Heart left ventricle (tissue), 16 donors: ENCODE measurements around the gene FDCSP. TPM values are rescaled to one million over a fixed set of nuclear protein-coding genes. Genes with fewer than 3 reads are reported as not detected.
"Not testable (repeated sequence)": the region's sequence is repeated elsewhere in the genome, so short reads cannot be mapped to it uniquely, and the experiment has no call there.

ENCODE experiments used
- ATAC-seq, 4 donors: fragments of 200-7000 bp; cut with Tn5 transposase; one replicate each; pipeline ENCODE4 v1.9.1; 2020 to 2022; ENCODE audit warnings: moderate library complexity in 4 of 4, mild to moderate bottlenecking in 3 of 4, moderate number of reproducible peaks in 1 of 4
- DNase-seq, 5 donors: peaks; one replicate each; pipeline ENCODE4 v3.0.0-alpha.2; 2020
- H3K27ac ChIP-seq, 12 donors: fragments of 200-600 bp; sonication (generic) in 4 of 12; one replicate each; pipeline versions ENCODE4 v1.5.0 to v1.8.0; 2016 to 2022; ENCODE audit warnings: mild to moderate bottlenecking in 2 of 12
- H3K27me3 ChIP-seq, 9 donors: fragments of 200-600 bp; sonication (generic) in 2 of 9; one replicate each; pipeline versions ENCODE4 v1.5.1 to v1.8.0; 2016 to 2022; ENCODE audit warnings: mild to moderate bottlenecking in 3 of 9
- H3K36me3 ChIP-seq, 9 donors: fragments of 200-600 bp; sonication (generic) in 2 of 9; one replicate each; pipeline versions ENCODE4 v1.5.0 to v1.8.0; 2018 to 2022; ENCODE audit warnings: mild to moderate bottlenecking in 2 of 9
- H3K4me1 ChIP-seq, 12 donors: fragments of 200-600 bp; sonication (generic) in 4 of 12; one replicate each; pipeline versions ENCODE4 v1.5.0 to v1.8.0; 2016 to 2022; ENCODE audit warnings: mild to moderate bottlenecking in 3 of 12
- H3K4me3 ChIP-seq, 12 donors: fragments of 200-600 bp; sonication (generic) in 4 of 12; one replicate each; pipeline versions ENCODE4 v1.5.0 to v1.8.0; 2017 to 2022; ENCODE audit warnings: mild to moderate bottlenecking in 9 of 12, moderate library complexity in 4 of 12
- H3K9me3 ChIP-seq, 12 donors: fragments of 200-600 bp; sonication (generic) in 4 of 12; one replicate each; pipeline versions ENCODE4 v1.5.0 to v1.8.0; 2016 to 2022; ENCODE audit warnings: mild to moderate bottlenecking in 1 of 12
- POLR2A ChIP-seq, 2 donors: fragments of 450-650 bp; IDR thresholded peaks; one replicate each; pipeline ENCODE4 v1.6.1; 2017; ENCODE audit warnings: antibody characterized with exemption in 2 of 2, mild to moderate bottlenecking in 2 of 2, moderate library complexity in 2 of 2
- WGBS, 4 donors: extraction: QIAGEN DNeasy Blood & Tissue Kit in 2 of 4; methylation state at CpG; one replicate each; pipeline versions ENCODE4 v1.1.5 to v1.1.7; 2013 to 2018; 5-methylcytosine and 5-hydroxymethylcytosine counted together
- intact Hi-C, 10 donors: fragments of 100-400 bp; cut with DNase I; formaldehyde crosslinking; loops; one replicate each; pipeline versions ENCODE4 v1.11.1 to v1.14.2; 2022
- polyA plus RNA-seq, 2 donors: library from polyadenylated mRNA; stranded (reverse); fragments of 200-250 nt; gene quantifications; one replicate each; pipeline ENCODE4 v1.2.3, GENCODE V29; 2013
- total RNA-seq, 9 donors: library from RNA; depleted of rRNA in 2 of 9; stranded (reverse); fragments of >200 nt in 2 of 9; fragmentation: NEBNext Ultra II Directional in 3 of 9; extraction: Animal tissue kit (Norgen Biotek cat#: 25700) in 3 of 9; gene quantifications; one replicate each; pipeline versions ENCODE4 v1.1.0 to v1.2.4, GENCODE V29; 2016 to 2023
- TF ChIP-seq, protein P1 (sequence below), 12 donors: fragments of 200-600 bp; sonication (generic) in 4 of 12; IDR thresholded peaks; one replicate each; pipeline versions ENCODE4 v1.5.0 to v1.8.0; 2018 to 2022; ENCODE audit warnings: antibody characterized with exemption in 12 of 12, mild to moderate bottlenecking in 5 of 12
- donor health status: ischemic (EF 13 %, LVEDD 7.1; RV severe dilation, severe dysfunction).
- donor health status: healthy with polysubstance abuse.
- donor health status: DM: no; HTN: yes; CAD: no.
- donor health status: DM: no; HTN: no; CAD: no.
- donor health status: ischemic (EF 25% LVEDD 6.9; RV normal size, moderate dysfunction).
- donor health status: ischemic (EF 25% LVEDD 5.7; RV mildly dilated, moderate dysfunction).
- donor health status: healthy.
- donor health status: DM: yes; HTN: yes; CAD: no.
- donor health status: ischemic (EF 35%, LVEDD 5.7; RV mildly dilated, moderate dysfunction).
- donor health status: nonischemic (EF 11% LVEDD 7.7; RV severe dilation, severe dysfunction).
- donor health status: DM: yes; HTN: yes; CAD: no.
- donor health status: PGD.
- donor health status: ischemic (EF 29% LVEDD 5.4; RV normal size, mild dysfunction).
- donor health status: nonischemic (EF 23%, LVEDD 6.1; RV moderate dilation, normal function).

Gene FDCSP
- total and polyA plus RNA-seq, 11 donors, result not detected

DNA sequence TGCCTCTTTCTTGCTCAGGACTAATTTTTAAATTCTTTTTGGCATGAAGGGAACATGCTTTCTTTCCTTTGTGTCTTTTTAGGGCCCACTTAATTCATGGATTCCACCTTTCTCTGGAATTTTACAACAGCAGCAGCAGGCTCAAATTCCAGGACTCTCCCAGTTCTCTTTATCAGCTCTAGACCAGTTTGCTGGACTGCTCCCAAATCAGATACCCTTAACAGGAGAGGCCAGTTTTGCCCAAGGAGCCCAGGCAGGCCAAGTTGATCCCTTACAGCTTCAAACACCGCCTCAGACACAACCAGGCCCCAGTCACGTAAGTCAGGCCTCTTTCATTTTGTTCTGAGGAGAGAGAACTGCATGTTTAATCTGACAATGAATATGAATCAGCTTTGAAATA lies 28.1 kb upstream of the FDCSP start:
- intact Hi-C loops, result no loop called here
- ATAC-seq, result no peak
- 52 to 72% (median 62%) methylated on average over 2 of the region's 2 CpGs for WGBS, 4 donors
- Histone ChIP-seq H3K4me1 (no peaks in the 10 kb centered on the region), H3K4me3 (no peak overlapping the region), H3K9me3 (no peaks in the 10 kb centered on the region), H3K36me3 (no peaks in the 10 kb centered on the region), H3K27me3 (no peaks in the 10 kb centered on the region), H3K27ac (no peak overlapping the region)
- TF ChIP-seq POLR2A (IDR thresholded peaks at IDR 0.05), result no peak
- TF ChIP-seq, protein P1, sequence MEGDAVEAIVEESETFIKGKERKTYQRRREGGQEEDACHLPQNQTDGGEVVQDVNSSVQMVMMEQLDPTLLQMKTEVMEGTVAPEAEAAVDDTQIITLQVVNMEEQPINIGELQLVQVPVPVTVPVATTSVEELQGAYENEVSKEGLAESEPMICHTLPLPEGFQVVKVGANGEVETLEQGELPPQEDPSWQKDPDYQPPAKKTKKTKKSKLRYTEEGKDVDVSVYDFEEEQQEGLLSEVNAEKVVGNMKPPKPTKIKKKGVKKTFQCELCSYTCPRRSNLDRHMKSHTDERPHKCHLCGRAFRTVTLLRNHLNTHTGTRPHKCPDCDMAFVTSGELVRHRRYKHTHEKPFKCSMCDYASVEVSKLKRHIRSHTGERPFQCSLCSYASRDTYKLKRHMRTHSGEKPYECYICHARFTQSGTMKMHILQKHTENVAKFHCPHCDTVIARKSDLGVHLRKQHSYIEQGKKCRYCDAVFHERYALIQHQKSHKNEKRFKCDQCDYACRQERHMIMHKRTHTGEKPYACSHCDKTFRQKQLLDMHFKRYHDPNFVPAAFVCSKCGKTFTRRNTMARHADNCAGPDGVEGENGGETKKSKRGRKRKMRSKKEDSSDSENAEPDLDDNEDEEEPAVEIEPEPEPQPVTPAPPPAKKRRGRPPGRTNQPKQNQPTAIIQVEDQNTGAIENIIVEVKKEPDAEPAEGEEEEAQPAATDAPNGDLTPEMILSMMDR (IDR thresholded peaks at IDR 0.05), result no peak
- DNase-seq, result no peak

DNA sequence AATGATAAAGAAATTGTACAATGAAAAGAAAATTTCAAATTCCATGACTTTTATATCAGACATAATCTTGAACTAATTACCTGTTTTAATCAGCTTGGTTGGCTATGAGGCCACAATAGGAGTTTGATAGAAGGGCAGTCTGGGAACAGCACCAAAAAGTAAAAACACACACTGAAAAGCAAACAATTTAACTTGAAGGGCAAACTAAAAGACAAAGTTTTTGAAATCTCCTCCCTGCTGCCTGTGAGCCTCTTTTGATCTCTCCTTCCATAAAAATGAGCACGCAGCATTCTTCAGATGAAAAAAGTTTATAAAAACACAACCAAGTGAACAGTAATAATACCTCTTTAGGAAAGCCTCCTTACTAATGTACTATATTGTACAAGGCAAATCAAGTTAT lies 22.3 kb upstream of the FDCSP start:
- H3K27me3 ChIP-seq, result no peaks in the 10 kb centered on the region
- 70 to 84% (median 79%) methylated on average over 1 of the region's 1 CpG for WGBS, 4 donors
- ATAC-seq (no peak), DNase-seq (no peak)
- H3K4me1 ChIP-seq, result no peaks in the 10 kb centered on the region
- no peak overlapping the region for H3K4me3 ChIP-seq
- no peak for TF ChIP-seq POLR2A (IDR thresholded peaks at IDR 0.05)
- TF ChIP-seq, protein P1 (IDR thresholded peaks at IDR 0.05), result no peak
- H3K36me3 ChIP-seq, result no peaks in the 10 kb centered on the region
- H3K9me3 ChIP-seq, result peaks cover 0 to 6% (median 0%) of the 10 kb centered on the region in 12 donors
- intact Hi-C loops, result no loop called here
- no peak overlapping the region for H3K27ac ChIP-seq

DNA sequence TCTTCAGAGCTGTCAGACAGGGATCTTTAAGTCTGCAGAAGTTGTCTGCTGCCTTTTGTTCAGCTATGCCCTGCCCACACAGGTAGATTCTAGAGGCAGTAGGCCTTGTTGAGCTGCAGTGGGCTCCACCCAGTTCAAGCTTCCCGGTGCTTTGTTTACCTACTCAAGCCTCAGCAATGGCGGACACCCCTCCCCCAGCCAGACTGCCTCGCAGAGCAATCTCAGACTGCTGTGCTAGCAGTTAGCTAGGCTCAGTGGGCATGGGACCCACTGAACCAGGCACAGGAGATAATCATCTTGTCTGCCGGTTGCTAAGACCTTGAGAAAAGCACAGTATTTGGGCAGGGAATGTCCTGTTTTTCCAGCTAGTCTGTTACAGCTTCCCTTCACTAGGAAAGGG lies 13.2 kb upstream of the FDCSP start:
- H3K9me3 ChIP-seq, intact Hi-C loops, ATAC-seq, H3K27ac ChIP-seq, H3K4me1 ChIP-seq, H3K36me3 ChIP-seq, H3K27me3 ChIP-seq, H3K4me3 ChIP-seq, DNase-seq: not testable (repeated sequence)
- 64 to 89% (median 73%) methylated on average over 3 to 4 of the region's 4 CpGs for WGBS, 4 donors

DNA sequence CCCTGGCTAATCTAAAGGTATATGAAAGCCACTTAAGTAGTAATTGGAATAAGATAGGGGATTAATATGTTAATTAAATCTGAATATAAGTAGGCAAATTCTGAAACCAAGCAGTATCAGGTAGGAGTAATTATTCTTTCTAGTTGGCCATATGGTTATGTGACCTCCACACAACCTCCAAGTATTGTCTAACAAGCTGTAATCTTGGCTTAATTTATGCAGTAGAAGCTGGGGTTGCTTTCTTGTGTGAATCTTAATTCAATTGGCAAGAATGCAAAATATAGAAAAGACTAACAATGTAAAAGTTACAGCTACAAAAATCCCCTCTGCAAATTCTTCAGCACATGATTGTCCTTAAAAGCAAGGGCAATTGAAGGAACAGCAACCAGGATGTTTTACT lies 9.8 kb upstream of the FDCSP start:
- H3K27ac ChIP-seq, H3K27me3 ChIP-seq, ATAC-seq, intact Hi-C loops, H3K9me3 ChIP-seq, H3K4me1 ChIP-seq, DNase-seq, H3K4me3 ChIP-seq, H3K36me3 ChIP-seq: not testable (repeated sequence)

DNA sequence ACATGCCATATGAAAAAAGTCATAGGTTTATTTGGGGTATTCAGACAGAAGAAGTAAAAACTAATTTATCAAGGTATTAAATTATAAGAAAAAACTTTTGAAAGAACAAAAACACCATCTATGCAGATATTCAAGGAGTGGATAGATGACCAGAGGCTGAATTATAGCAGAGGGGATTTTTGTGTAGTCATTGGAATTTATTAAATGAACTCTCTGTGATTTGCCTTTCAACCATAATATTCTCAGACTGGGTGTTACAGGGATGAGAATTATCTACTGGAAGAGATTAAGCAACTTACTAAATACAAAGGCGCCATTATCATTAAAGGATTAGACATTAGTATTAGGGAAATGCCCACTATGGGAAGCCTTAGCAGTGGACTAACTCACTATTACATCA lies 9.4 kb upstream of the FDCSP start:
- H3K4me1 ChIP-seq, H3K27ac ChIP-seq, H3K36me3 ChIP-seq, H3K27me3 ChIP-seq, ATAC-seq, H3K9me3 ChIP-seq, DNase-seq, H3K4me3 ChIP-seq, intact Hi-C loops: not testable (repeated sequence)
- WGBS, 4 donors, result 91 to 100% (median 97%) methylated on average over 1 of the region's 1 CpG

DNA sequence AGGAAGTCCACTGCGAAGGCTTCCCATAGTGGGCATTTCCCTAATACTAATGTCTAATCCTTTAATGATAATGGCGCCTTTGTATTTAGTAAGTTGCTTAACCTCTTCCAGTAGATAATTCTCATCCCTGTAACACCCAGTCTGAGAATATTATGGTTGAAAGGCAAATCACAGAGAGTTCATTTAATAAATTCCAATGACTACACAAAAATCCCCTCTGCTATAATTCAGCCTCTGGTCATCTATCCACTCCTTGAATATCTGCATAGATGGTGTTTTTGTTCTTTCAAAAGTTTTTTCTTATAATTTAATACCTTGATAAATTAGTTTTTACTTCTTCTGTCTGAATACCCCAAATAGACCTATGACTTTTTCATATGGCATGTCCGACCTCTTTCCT lies 4.5 kb upstream of the FDCSP start:
- WGBS, 4 donors, result 84 to 91% (median 86%) methylated on average over 3 of the region's 3 CpGs

DNA sequence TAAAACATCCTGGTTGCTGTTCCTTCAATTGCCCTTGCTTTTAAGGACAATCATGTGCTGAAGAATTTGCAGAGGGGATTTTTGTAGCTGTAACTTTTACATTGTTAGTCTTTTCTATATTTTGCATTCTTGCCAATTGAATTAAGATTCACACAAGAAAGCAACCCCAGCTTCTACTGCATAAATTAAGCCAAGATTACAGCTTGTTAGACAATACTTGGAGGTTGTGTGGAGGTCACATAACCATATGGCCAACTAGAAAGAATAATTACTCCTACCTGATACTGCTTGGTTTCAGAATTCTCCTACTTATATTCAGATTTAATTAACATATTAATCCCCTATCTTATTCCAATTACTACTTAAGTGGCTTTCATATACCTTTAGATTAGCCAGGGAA lies 4.1 kb upstream of the FDCSP start:
- not testable (repeated sequence) for H3K9me3 ChIP-seq, H3K27me3 ChIP-seq, H3K4me3 ChIP-seq, H3K27ac ChIP-seq, H3K36me3 ChIP-seq, DNase-seq, H3K4me1 ChIP-seq, ATAC-seq
- intact Hi-C loops, result loop anchor here in 1 of 10 donors (2.0 kb wide), 1 partner anchor 23 kb away; no protein-coding TSS in a partner anchor

More for the DNA sequence above, 4.5 kb upstream of the FDCSP start:
- not testable (repeated sequence) for H3K9me3 ChIP-seq, ATAC-seq, H3K4me1 ChIP-seq, H3K36me3 ChIP-seq, H3K4me3 ChIP-seq, H3K27me3 ChIP-seq, DNase-seq, H3K27ac ChIP-seq
- intact Hi-C loops, result loop anchor here in 1 of 10 donors (2.0 kb wide), 1 partner anchor 23 kb away; no protein-coding TSS in a partner anchor
